NCI-H446 (cell line): ENCODE data around the gene TM9SF3.
A peak's percentile ranks its signal among the peaks of the same experiment; 100 is the strongest.

ENCODE experiments used
- DNase-seq, 2 experiments: peaks; one replicate each; lab custom pipeline; 2025; lab: John Stamatoyannopoulos, UW

TM9SF3 gene

DNA sequence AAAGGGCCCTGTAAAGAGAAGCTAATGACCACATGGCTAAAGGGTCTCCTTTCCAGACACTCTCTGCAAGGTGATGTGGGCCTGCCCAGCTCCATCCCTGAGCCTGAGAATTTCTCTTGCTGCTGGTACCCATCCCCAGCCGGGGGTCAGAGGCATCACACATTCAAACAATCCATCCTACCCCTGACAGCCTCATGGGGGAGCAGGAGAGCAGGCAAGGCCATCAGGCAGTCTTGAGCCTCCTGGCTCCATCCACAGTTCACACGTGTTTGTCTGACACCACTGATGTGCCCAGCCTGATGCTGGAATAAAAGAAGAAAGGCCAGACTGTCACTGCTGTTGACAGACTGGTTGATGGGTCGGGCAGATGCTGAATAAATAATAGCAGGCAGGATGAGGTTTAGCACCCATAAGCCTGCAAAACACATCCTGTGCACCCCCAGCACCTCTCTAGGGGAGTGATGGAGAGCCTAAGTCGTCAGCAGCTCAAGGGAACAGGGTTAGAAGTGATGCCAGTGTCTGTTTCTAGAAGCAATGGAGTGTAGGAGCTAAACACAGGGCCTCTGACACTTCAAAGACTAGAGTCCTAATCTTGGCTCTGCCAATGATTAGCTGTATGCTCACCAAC, 116.6 kb downstream of the TM9SF3 start:
- peak in 1 of 2 experiments; percentile 2 for DNase-seq

DNA sequence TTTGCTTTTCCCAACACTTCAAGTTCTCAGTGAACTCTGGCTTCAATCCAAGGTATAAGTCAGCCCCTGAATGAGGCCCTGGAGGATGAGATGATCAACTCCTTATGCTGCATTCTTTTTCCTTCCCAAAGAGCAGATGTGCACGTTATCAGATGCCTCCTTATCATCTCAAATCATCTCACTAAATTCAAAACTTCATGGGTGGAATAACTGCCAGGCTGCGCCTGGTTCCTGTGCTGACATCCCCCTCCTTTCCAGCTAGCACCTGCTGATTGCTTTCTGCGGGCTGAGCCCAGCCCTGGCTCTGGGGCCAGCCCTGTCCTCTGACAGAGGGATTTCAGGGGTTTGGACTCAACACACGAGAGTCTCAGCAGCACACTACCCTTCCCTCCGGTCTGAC, 118.0 kb downstream of the TM9SF3 start:
- no peak for DNase-seq
